ENCODE measurements around the gene ZNF605. TPM values are rescaled to one million over a fixed set of nuclear protein-coding genes. Genes with fewer than 3 reads are reported as not detected.

The ZNF605 gene
- total and polyA plus RNA-seq, 2 of the 4 experiments (the other 2 are of a cell fraction), result 3.6 to 9.9 TPM

DNA sequence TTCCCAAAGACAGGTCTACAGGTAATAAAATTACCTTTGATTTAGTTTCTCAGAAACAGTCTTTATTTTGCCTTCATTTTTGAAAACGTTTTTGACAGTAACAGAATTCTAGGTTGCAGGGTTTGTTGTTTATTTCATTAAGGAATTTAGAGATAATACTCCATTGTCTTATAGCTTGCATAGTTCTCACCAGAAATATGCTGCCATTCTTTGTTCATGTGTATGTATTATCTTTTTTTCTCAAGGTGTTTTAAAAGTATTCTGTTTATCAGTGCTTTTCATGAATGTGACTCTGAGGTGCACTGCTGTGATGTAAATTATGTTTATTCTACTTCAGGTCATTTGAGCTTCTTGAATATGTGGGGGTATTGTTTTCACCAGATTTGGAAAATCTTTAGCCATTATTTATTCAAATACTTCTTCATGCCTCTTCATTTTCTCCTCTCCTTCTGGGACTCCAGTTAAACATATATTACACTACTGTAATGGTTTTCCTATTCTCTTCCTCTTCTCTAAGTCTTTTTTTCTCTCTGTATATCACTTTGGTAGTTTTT is 32.7 kb downstream of the ZNF605 start:
- no peak overlapping the region for H3K9ac ChIP-seq (ENCODE audit: low read depth, low read length)
- no peak overlapping the region for H4K91ac ChIP-seq (ENCODE audit: insufficient read depth, low read depth, low read length)
- H4K8ac ChIP-seq (ENCODE audit: low read depth in 2 of 2, low read length in 2 of 2), result no peak overlapping the region
- no peak overlapping the region for H2AK5ac ChIP-seq (ENCODE audit: low read depth, low read length)
- no peak overlapping the region for H3K4ac ChIP-seq (ENCODE audit: low read depth, low read length)
- ChIA-PET CTCF (no interaction called here), POLR2A (ENCODE audit: unreplicated experiment) (no interaction called here)
- H3K27me3 ChIP-seq (ENCODE audit: control insufficient read depth, insufficient read depth, low read length), result no peaks in the 10 kb centered on the region
- H3K23ac ChIP-seq (ENCODE audit: low read depth, low read length), result no peak overlapping the region
- no peak overlapping the region for H2BK5ac ChIP-seq (ENCODE audit: low read depth, low read length, poor library complexity, severe bottlenecking)
- H3K14ac ChIP-seq (replicated peaks; ENCODE audit: low read depth, low read length), result no peak overlapping the region
- H3K18ac ChIP-seq (ENCODE audit: low read depth, low read length), result no peak overlapping the region
- dilution Hi-C loops (cut with HindIII; ENCODE audit: low sequenced_read_pairs, unreplicated experiment), result no loop called here
- no peaks in the 10 kb centered on the region for H3K9me1 ChIP-seq (ENCODE audit: insufficient read depth, low read length)
- no peak overlapping the region for H2AK9ac ChIP-seq (replicated peaks; ENCODE audit: low read depth, low read length, poor library complexity)
- no TSS peak for BruUV-seq (replicated peaks)
- no peak overlapping the region for H2BK20ac ChIP-seq (ENCODE audit: low read depth, low read length)
- peaks cover 12% of the 10 kb centered on the region for H3K36me3 ChIP-seq (ENCODE audit: control insufficient read depth, insufficient read depth, low read length)
- in situ Hi-C loops (cut with MboI; ENCODE audit: low sequenced_read_pairs), result no loop called here
- no peak overlapping the region for H3K4me3 ChIP-seq (ENCODE audit: insufficient read depth, low read depth, low read length)
- no CpG with 5 or more reads among the region's 1 CpG for WGBS, 2 experiments (ENCODE audit: extremely low coverage in 2 of 2, insufficient read length in 1 of 2)
- no peaks in the 10 kb centered on the region for H3K79me1 ChIP-seq (ENCODE audit: low read depth in 1 of 2, low read length in 2 of 2)
- no peak overlapping the region for H3K27ac ChIP-seq (ENCODE audit: insufficient read depth, low read length)
- no peak overlapping the region for H4K5ac ChIP-seq (ENCODE audit: low read depth, low read length)
- intact Hi-C loops (cut with micrococcal nuclease), result no loop called here
- H3K4me1 ChIP-seq (ENCODE audit: control insufficient read depth, insufficient read depth, low read length), result no peaks in the 10 kb centered on the region
- H3K9me3 ChIP-seq (ENCODE audit: control insufficient read depth, insufficient read depth, low read length), result peaks cover 81% of the 10 kb centered on the region
- H2BK120ac ChIP-seq (ENCODE audit: low read depth, low read length), result no peak overlapping the region
- no peak overlapping the region for H3K56ac ChIP-seq (ENCODE audit: extremely low read depth, insufficient read depth, low read length)
- no peak for TF ChIP-seq RFX5 (IDR thresholded peaks at IDR 0.05; ENCODE audit: low read depth, low read length)
- TF ChIP-seq CHD1 (IDR thresholded peaks at IDR 0.05; ENCODE audit: low read depth, low read length), result no peak
- TF ChIP-seq MAZ (IDR thresholded peaks at IDR 0.05; ENCODE audit: borderline replicate concordance, low read depth, low read length), result no peak
- TF ChIP-seq RAD21 (IDR thresholded peaks at IDR 0.05; ENCODE audit: low read length), result no peak
- no peak for TF ChIP-seq NFE2L2 (IDR thresholded peaks at IDR 0.05; ENCODE audit: low read depth, low read length)
- TF ChIP-seq, protein P1, sequence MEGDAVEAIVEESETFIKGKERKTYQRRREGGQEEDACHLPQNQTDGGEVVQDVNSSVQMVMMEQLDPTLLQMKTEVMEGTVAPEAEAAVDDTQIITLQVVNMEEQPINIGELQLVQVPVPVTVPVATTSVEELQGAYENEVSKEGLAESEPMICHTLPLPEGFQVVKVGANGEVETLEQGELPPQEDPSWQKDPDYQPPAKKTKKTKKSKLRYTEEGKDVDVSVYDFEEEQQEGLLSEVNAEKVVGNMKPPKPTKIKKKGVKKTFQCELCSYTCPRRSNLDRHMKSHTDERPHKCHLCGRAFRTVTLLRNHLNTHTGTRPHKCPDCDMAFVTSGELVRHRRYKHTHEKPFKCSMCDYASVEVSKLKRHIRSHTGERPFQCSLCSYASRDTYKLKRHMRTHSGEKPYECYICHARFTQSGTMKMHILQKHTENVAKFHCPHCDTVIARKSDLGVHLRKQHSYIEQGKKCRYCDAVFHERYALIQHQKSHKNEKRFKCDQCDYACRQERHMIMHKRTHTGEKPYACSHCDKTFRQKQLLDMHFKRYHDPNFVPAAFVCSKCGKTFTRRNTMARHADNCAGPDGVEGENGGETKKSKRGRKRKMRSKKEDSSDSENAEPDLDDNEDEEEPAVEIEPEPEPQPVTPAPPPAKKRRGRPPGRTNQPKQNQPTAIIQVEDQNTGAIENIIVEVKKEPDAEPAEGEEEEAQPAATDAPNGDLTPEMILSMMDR (conservative IDR thresholded peaks at IDR 0.05; ENCODE audit: low read depth, low read length), result no peak
- no peak for TF ChIP-seq BHLHE40 (IDR thresholded peaks at IDR 0.05; ENCODE audit: low read depth, low read length)
- no peak for TF ChIP-seq RCOR1 (IDR thresholded peaks at IDR 0.05; ENCODE audit: insufficient replicate concordance, low read length)
- no peak for TF ChIP-seq POLR2A (IDR thresholded peaks at IDR 0.05; ENCODE audit: low read depth, low read length)
- TF ChIP-seq SMC3 (IDR thresholded peaks at IDR 0.05; ENCODE audit: low read depth, low read length), result no peak
- H2AFZ ChIP-seq (replicated peaks; ENCODE audit: low read length, poor library complexity), result no peak overlapping the region
- no peak for ATAC-seq (ENCODE audit: low read depth)
- no peak overlapping the region for H2BK15ac ChIP-seq (ENCODE audit: low read depth, low read length)
- H3K4me2 ChIP-seq (ENCODE audit: low read depth, low read length), result no peak overlapping the region
- DNase-seq, result no peak
- no peaks in the 10 kb centered on the region for H4K20me1 ChIP-seq (ENCODE audit: insufficient read depth, low read length)

Data from IMR-90 (cell line).